BLaER1 (cell line): ENCODE measurements around the gene KREMEN1.
A peak's percentile ranks its signal among the peaks of the same experiment; 100 is the strongest.

ENCODE experiments used
- H3K27ac ChIP-seq: shearing (Covaris generic); formaldehyde crosslinking; 2 replicates; pipeline ENCODE4 v1.8.1; 2022
- H3K27me3 ChIP-seq: shearing (Covaris generic); formaldehyde crosslinking; 2 replicates; pipeline ENCODE4 v1.8.1; 2022
- H3K36me3 ChIP-seq: shearing (Covaris generic); formaldehyde crosslinking; 2 replicates; pipeline ENCODE4 v1.8.1; 2022
- H3K4me1 ChIP-seq: shearing (Covaris generic); formaldehyde crosslinking; 2 replicates; pipeline ENCODE4 v1.8.1; 2022
- H3K4me2 ChIP-seq: shearing (Covaris generic); formaldehyde crosslinking; 2 replicates; pipeline ENCODE4 v1.8.1; 2022
- H3K4me3 ChIP-seq: shearing (Covaris generic); formaldehyde crosslinking; 2 replicates; pipeline ENCODE4 v1.8.1; 2022
- H3K9ac ChIP-seq: shearing (Covaris generic); formaldehyde crosslinking; 2 replicates; pipeline ENCODE4 v1.8.1; 2022
- H3K9me3 ChIP-seq: shearing (Covaris generic); formaldehyde crosslinking; 2 replicates; pipeline ENCODE4 v1.8.1; 2022
- H4K20me1 ChIP-seq: shearing (Covaris generic); formaldehyde crosslinking; 2 replicates; pipeline ENCODE4 v1.8.1; 2022
- Cebpa-rat ChIP-seq: shearing (Covaris generic); IDR thresholded peaks from 2 replicates; pipeline ENCODE4 v1.8.1; 2022

The KREMEN1 gene

DNA sequence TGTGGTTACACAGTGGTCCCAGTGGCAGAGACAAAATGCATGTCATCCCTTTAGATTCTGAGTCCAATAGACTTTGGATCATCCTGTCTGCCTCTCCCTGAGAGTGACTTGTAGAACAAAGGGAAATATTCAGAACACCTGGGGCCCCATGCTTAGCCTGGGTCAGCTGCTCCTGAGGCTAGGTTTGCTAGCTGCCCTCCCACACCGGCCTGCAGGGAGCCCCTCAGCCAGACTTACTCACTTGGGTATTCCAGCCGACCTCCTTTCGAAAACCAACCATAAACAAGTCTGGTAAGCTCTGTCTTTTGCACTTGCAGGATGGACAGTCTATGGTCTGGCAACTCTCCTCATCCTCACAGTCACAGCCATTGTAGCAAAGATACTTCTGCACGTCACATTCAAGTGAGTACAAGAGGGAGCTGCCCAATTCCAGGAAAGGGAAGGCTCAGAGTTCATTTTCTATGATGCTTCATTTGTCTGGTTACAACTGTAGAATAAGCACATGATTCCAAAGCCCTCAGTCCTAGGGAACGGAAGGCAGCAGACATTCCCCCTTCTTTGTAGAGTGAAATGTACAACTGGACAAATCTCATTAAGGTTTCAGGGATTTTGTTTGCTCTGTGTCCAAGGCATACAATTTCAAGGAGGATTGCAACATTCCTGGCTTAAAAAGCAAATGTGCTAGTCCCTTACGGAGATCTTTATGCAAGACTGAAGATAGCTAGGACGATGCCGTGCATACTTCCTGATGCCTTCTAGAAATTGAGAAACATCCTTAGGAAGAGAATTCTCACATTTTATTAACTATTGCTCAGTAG, 67.3 kb downstream of the KREMEN1 start:
- Histone ChIP-seq H3K4me1 (peaks cover 26% of the 10 kb centered on the region), H3K9ac (no peak overlapping the region), H3K4me3 (no peak overlapping the region), H3K27me3 (0 out of 2 replicates have a peak, but pooled peaks cover 3% of the 10 kb centered on the region), H3K27ac (no peak overlapping the region), H4K20me1 (peaks cover 15% of the 10 kb centered on the region), H3K4me2 (no peak overlapping the region), H3K36me3 (no peaks in the 10 kb centered on the region), H3K9me3 (no peaks in the 10 kb centered on the region)
- TF ChIP-seq Cebpa-rat = no peak

DNA sequence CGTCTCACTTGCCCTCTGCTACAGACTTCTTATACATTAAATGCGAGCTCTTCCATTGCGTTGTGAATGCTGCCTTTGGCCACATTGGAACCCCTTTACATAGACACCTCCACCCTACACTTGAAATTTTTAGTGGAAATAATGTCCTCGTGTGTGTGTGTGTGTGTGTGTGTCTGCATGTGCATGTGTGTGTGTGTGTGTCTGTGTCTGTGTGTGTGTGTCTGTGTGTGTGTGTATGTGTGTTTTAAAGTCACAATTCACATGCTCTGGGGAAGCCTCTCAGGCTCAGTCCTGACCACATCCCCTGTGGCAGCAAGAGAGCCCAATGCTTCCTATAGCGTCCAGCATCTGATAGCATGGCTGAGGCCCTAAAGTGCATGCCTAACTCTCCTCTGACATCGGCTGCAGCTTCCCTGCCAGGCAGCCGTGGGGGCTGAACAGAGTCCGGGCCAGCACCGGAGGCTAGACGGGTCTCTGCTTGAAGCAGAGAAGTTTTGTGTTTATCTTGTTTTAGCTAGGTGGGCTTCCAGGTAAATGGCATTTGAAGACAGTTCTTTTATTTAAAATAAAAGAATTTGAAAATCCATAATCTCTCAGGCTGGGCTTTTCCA, 68.3 kb downstream of the KREMEN1 start:
- H3K9me3 ChIP-seq = no peaks in the 10 kb centered on the region
- peaks cover 25% of the 10 kb centered on the region for H4K20me1 ChIP-seq
- no peak overlapping the region for H3K4me2 ChIP-seq
- no peak overlapping the region for H3K9ac ChIP-seq
- TF ChIP-seq Cebpa-rat = no peak
- H3K27ac ChIP-seq = no peak overlapping the region
- H3K27me3 ChIP-seq = no peaks in the 10 kb centered on the region
- no peak overlapping the region for H3K4me3 ChIP-seq
- no peaks in the 10 kb centered on the region for H3K36me3 ChIP-seq
- H3K4me1 ChIP-seq = peaks cover 26% of the 10 kb centered on the region

DNA sequence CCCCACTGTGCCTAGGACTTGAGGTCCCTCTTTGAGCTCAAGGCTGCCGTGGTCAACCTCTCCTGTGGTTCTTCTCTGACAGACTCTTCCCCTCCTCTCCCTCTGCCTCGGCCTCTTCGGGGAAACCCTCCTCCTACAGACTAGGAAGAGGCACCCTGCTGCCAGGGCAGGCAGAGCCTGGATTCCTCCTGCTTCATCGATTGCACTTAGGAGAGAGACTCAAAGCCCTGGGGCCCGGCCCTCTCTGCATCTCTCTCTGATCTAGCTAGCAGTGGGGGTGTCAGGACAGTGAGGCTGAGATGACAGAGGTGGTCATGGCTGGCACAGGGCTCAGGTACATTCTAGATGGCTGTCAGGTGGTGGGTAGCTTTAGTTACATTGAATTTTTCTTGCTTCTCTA, 69.3 kb downstream of the KREMEN1 start:
- H3K4me3 ChIP-seq = no peak overlapping the region
- no peak for TF ChIP-seq Cebpa-rat
- H3K4me2 ChIP-seq = no peak overlapping the region

DNA sequence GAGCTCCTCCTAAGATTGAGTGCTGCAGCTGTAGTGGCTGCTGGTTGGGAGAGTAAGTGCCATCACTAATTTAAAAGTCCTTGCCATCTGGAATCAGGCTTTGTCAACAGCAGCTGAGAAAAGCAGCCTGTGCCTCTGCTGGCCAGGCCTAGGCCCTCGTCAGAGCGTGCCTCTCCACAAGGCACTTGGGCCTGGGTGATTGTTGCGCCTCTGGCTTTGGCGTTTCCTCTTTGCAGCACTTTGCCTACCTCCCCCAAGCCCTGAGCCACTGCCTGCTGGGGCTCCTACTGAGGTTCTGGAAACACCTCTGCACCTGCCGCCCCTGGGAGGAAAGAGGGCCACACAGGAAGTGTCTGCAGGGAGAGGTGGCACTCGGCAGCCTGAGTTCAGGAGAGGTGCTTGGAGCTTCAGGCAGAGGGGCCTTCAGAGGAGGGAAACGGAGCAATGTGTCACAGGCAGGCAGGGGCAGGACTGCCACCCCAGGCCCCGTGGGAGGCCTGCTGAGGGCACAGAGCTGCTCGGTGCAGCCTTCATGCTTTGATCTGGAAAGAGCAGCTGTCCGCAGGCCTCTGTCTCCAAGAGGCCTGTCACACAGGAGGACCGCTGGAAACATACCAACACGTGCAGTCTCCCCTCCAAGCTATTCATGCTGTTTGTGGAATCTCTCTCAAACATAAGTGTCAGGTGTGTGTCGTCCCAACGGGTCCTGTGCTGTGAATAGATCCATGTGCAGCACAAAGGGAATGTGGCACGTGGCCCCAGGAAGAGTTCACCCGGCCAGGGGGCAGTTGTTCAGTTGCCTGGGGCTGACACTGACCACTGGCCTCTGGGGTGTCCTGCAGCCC, 71.3 kb downstream of the KREMEN1 start:
- H3K27ac ChIP-seq = no peak overlapping the region
- peak overlapping the region; percentile 71 for H3K4me2 ChIP-seq

More for the DNA sequence above, 69.3 kb downstream of the KREMEN1 start:
- no peaks in the 10 kb centered on the region for H3K36me3 ChIP-seq
- H3K9ac ChIP-seq = no peak overlapping the region
- H3K4me1 ChIP-seq = peaks cover 26% of the 10 kb centered on the region
- no peaks in the 10 kb centered on the region for H3K9me3 ChIP-seq
- H3K27me3 ChIP-seq = no peaks in the 10 kb centered on the region
- H3K27ac ChIP-seq = no peak overlapping the region
- H4K20me1 ChIP-seq = peaks cover 26% of the 10 kb centered on the region

DNA sequence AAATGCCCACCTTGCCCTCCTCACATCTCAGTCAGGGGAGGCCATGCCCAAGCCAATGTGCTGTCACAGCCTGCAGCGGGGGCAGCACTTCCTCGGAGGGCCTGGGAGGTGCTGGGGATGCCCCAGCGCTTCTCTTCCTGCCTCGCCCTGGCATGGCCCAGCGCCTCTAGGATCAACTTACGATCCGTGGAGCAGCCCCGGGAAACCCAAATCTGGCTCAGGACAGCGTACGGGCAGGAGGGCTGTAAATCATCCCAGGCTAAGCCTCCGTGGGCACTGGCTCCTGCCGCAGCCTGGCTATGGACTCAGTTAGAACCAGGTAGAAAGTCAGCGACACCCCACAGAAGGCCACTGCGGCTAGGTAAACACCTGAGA, 71.9 kb downstream of the KREMEN1 start:
- Histone ChIP-seq H3K36me3 (no peaks in the 10 kb centered on the region), H3K4me3 (no peak overlapping the region), H3K27ac (no peak overlapping the region), H3K4me2 (peak overlapping the region; percentile 71), H3K9me3 (no peaks in the 10 kb centered on the region), H3K27me3 (no peaks in the 10 kb centered on the region), H3K9ac (no peak overlapping the region), H4K20me1 (peaks cover 26% of the 10 kb centered on the region), H3K4me1 (peaks cover 26% of the 10 kb centered on the region)
- no peak for TF ChIP-seq Cebpa-rat

More for the DNA sequence above, 71.3 kb downstream of the KREMEN1 start:
- no peak overlapping the region for H3K4me3 ChIP-seq
- no peaks in the 10 kb centered on the region for H3K36me3 ChIP-seq
- no peaks in the 10 kb centered on the region for H3K27me3 ChIP-seq
- TF ChIP-seq Cebpa-rat = no peak
- H3K9me3 ChIP-seq = no peaks in the 10 kb centered on the region
- H4K20me1 ChIP-seq = peaks cover 26% of the 10 kb centered on the region
- peaks cover 26% of the 10 kb centered on the region for H3K4me1 ChIP-seq
- no peak overlapping the region for H3K9ac ChIP-seq

DNA sequence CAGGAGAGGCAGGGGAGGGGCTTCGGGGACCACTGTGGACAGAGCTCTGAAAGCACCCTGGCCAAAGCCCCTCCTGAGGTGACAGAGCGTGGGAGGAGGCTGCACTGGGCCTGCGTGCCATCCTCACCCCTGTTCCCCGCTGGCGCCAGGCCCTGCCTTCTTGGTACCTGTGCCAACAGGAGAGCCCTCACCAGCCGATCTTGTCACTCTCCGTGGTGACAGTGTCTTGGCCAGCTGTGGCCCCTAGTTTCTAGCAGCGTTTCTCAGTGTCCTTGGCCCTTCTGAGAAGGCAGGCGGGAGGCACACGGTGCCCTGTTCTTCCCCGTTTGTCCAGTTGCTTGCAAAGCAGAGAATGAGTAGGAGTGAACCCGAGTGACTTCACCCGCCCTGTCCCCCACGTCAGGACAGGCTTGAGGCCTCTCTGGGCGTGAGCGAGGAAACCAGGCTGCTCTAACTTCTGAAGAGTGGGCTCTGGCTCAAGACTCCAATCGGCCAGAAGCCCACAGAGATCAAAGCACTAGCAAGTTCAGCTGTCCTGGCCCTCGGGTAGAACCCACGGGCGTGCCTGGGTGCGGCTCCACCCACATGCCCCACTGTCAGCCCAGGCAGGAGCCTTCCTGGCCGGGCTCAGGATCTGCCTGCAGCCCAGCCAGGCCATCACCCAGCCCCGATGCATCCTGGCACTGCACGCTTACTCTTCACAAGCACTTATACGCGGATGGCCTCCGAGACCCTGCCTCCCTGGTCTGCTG, 72.7 kb downstream of the KREMEN1 start:
- no peak overlapping the region for H3K4me2 ChIP-seq
- H3K27ac ChIP-seq = no peak overlapping the region
- no peaks in the 10 kb centered on the region for H3K27me3 ChIP-seq
- TF ChIP-seq Cebpa-rat = no peak
- H3K36me3 ChIP-seq = no peaks in the 10 kb centered on the region
- H3K4me1 ChIP-seq = peaks cover 26% of the 10 kb centered on the region
- no peaks in the 10 kb centered on the region for H3K9me3 ChIP-seq
- no peak overlapping the region for H3K4me3 ChIP-seq
- no peak overlapping the region for H3K9ac ChIP-seq
- H4K20me1 ChIP-seq = peaks cover 26% of the 10 kb centered on the region

DNA sequence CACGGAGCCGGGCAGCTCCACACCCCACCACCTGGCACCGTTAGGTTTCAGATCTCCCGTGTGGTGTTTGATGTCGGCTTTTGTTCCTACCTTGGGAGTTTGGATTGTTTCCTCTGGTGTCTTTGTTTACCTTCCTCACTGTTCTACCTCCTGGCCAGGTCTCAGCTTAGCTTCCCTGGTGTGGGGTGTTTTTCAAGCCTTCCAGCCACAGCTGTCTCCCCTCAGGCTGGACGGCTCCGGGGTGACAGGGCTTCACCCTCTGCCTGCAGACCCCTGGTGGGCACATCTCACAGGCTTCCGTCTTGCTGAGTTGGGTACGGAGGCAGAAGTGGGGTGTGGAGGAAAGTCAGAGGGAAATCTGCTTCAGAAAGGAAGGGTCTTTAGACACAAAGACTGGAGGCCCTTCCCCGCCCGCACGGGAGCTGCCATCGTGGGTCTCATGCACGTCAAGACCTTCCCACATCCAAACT, 73.3 kb downstream of the KREMEN1 start:
- Histone ChIP-seq H3K4me2 (no peak overlapping the region), H3K27me3 (no peaks in the 10 kb centered on the region), H3K36me3 (no peaks in the 10 kb centered on the region), H3K9me3 (no peaks in the 10 kb centered on the region), H3K27ac (no peak overlapping the region), H3K9ac (no peak overlapping the region), H4K20me1 (peaks cover 26% of the 10 kb centered on the region), H3K4me3 (no peak overlapping the region), H3K4me1 (peaks cover 26% of the 10 kb centered on the region)
- TF ChIP-seq Cebpa-rat = no peak

DNA sequence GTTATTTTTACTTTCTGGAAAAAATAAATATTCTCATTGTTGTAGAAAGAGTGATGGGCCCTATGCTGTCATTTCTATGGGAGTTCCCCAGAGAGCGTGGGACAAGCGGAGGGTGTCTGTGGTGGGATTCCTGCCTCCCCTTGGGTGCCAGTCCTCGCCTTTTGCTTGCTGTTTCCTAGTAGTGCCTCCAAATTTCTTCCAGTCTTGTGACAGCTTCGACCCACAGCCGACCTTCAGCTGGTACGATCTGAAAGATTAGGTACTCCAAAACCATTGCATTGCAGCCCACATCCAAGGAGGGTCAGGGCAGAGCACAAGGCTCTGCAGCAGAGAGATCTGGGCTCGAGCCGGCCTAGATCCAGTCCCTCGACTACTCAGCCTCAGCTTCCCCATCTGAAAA, 73.9 kb downstream of the KREMEN1 start:
- Histone ChIP-seq H3K4me3 (no peak overlapping the region), H3K27me3 (no peaks in the 10 kb centered on the region), H3K4me1 (peaks cover 26% of the 10 kb centered on the region), H3K4me2 (no peak overlapping the region), H3K9me3 (no peaks in the 10 kb centered on the region), H3K27ac (no peak overlapping the region), H3K9ac (no peak overlapping the region), H4K20me1 (peaks cover 26% of the 10 kb centered on the region), H3K36me3 (no peaks in the 10 kb centered on the region)
- no peak for TF ChIP-seq Cebpa-rat

DNA sequence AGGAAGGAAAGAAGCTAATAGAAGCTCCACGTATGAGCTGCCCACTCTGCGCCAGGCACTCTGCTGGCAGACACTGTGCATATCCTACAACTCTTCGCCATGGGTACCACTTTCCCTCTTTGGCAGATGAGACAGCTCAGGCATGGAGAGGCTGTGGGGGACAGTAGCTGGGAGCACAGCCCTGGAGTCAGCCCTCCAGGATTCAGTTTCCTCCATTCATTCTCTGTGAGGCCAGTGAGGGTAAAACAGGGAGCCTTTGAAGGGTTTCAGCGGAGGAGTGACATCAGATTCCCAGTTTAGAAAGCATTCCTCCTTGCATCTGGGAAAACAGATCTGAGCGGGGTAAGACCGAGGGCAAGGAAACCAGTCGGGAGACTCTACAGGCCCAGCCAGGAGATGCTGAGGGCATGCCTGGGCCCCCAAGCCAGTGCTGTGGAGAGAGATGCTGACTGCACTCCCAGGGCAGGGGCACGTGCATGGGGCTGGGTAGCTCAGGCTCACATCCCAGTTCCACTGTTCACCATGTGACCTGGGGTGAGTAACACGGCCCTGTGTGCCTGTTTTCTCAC, 74.6 kb downstream of the KREMEN1 start:
- Histone ChIP-seq H3K27ac (no peak overlapping the region), H3K36me3 (no peaks in the 10 kb centered on the region), H3K9ac (no peak overlapping the region), H3K27me3 (0 out of 2 replicates have a peak, but pooled peaks cover 3% of the 10 kb centered on the region), H3K9me3 (no peaks in the 10 kb centered on the region), H3K4me1 (peaks cover 26% of the 10 kb centered on the region), H4K20me1 (peaks cover 26% of the 10 kb centered on the region), H3K4me2 (no peak overlapping the region), H3K4me3 (no peak overlapping the region)
- no peak for TF ChIP-seq Cebpa-rat
